GM23338 (cell line): ENCODE measurements around the gene EDN2. TPM values are rescaled to one million over a fixed set of nuclear protein-coding genes. Genes with fewer than 3 reads are reported as not detected.
A peak's percentile ranks its signal among the peaks of the same experiment; 100 is the strongest.

ENCODE experiments used
- ATAC-seq: fragments of 200-7000 bp; cut with Tn5 transposase; 3 replicates; pipeline ENCODE4 v1.9.1; 2020
- DNase-seq: peaks from one replicate; pipeline ENCODE4 v3.0.0-alpha.2; 2015; ENCODE audit warnings: low spot score
- H2AFZ ChIP-seq: fragments of 200-600 bp; sonication (generic); 2 replicates; pipeline ENCODE4 v1.8.0; 2016; ENCODE audit warnings: antibody characterized with exemption, mild to moderate bottlenecking, moderate library complexity
- H3F3A ChIP-seq: fragments of 200-600 bp; sonication (generic); replicated peaks from 2 replicates; pipeline ENCODE4 v1.8.0; 2017; ENCODE audit warnings: antibody characterized with exemption, mixed run types, low read depth
- H3K27ac ChIP-seq: fragments of 200-600 bp; sonication (generic); 2 replicates; pipeline ENCODE4 v1.6.1; 2016; ENCODE audit warnings: low read depth
- H3K27me3 ChIP-seq: fragments of 200-600 bp; sonication (generic); 2 replicates; pipeline ENCODE4 v1.8.0; 2016; ENCODE audit warnings: mild to moderate bottlenecking, mixed run types, moderate library complexity; ENCODE audit not compliant: insufficient read depth
- H3K36me3 ChIP-seq: fragments of 200-600 bp; sonication (generic); 2 replicates; pipeline ENCODE4 v1.8.0; 2016; ENCODE audit warnings: mild to moderate bottlenecking; ENCODE audit not compliant: insufficient read depth
- H3K4me1 ChIP-seq: fragments of 200-600 bp; sonication (generic); 2 replicates; pipeline ENCODE4 v1.8.0; 2016; ENCODE audit warnings: mild to moderate bottlenecking, moderate library complexity; ENCODE audit not compliant: insufficient read depth
- H3K4me2 ChIP-seq: fragments of 200-600 bp; sonication (generic); 2 replicates; pipeline ENCODE4 v1.7.1; 2017; ENCODE audit warnings: mixed run types
- H3K4me3 ChIP-seq: fragments of 200-600 bp; sonication (generic); 2 replicates; pipeline ENCODE4 v1.6.1; 2016; ENCODE audit warnings: mixed run types
- H3K79me2 ChIP-seq: fragments of 200-600 bp; sonication (generic); replicated peaks from 2 replicates; pipeline ENCODE4 v1.8.0; 2017; ENCODE audit warnings: mild to moderate bottlenecking; ENCODE audit not compliant: insufficient read depth
- H3K9me2 ChIP-seq: fragments of 200-600 bp; sonication (generic); 2 replicates; pipeline ENCODE4 v1.8.0; 2017; ENCODE audit not compliant: insufficient read depth
- H4K20me1 ChIP-seq: fragments of 200-600 bp; sonication (generic); replicated peaks from 2 replicates; pipeline ENCODE4 v1.8.0; 2017; ENCODE audit warnings: mild to moderate bottlenecking; ENCODE audit not compliant: insufficient read depth
- H3K27ac Mint-ChIP-seq: 2 replicates; pipeline ENCODE4 v1.8.0; 2020; ENCODE audit warnings: inconsistent platforms, mild to moderate bottlenecking, moderate library complexity, mixed read lengths
- H3K27me3 Mint-ChIP-seq: 3 replicates; pipeline ENCODE4 v1.8.0; 2022; ENCODE audit warnings: low read depth, mild to moderate bottlenecking, moderate library complexity, mixed read lengths, inconsistent platforms; ENCODE audit not compliant: insufficient read depth, poor library complexity
- H3K36me3 Mint-ChIP-seq: 3 replicates; pipeline ENCODE4 v1.8.0; 2021; ENCODE audit warnings: low read depth, mild to moderate bottlenecking, inconsistent platforms, moderate library complexity, mixed read lengths
- H3K4me1 Mint-ChIP-seq: 3 replicates; pipeline ENCODE4 v1.8.0; 2020; ENCODE audit warnings: mild to moderate bottlenecking, inconsistent platforms, mixed read lengths
- H3K4me3 Mint-ChIP-seq: 3 replicates; pipeline ENCODE4 v1.8.0; 2021; ENCODE audit warnings: moderate library complexity, mild to moderate bottlenecking, inconsistent platforms, mixed read lengths
- H3K9me3 Mint-ChIP-seq: 3 replicates; pipeline ENCODE4 v1.8.0; 2020; ENCODE audit warnings: moderate library complexity, mild to moderate bottlenecking, inconsistent platforms, mixed read lengths
- EZH2phosphoT487 ChIP-seq: fragments of 200-600 bp; sonication (generic); IDR thresholded peaks from one replicate; pipeline ENCODE4 v1.8.1; 2018; ENCODE audit warnings: antibody characterized with exemption; ENCODE audit not compliant: unreplicated experiment
- JUNB ChIP-seq: IDR thresholded peaks from one replicate; pipeline ENCODE4 v1.6.1; 2016; ENCODE audit warnings: antibody characterized with exemption; ENCODE audit not compliant: unreplicated experiment
- NANOG ChIP-seq: IDR thresholded peaks from 2 replicates; pipeline ENCODE4 v1.6.1; 2016; ENCODE audit warnings: antibody characterized with exemption, borderline replicate concordance
- STAT1 ChIP-seq: IDR thresholded peaks from one replicate; pipeline ENCODE4 v1.6.1; 2016; ENCODE audit warnings: antibody characterized with exemption; ENCODE audit not compliant: unreplicated experiment
- ZNF114 ChIP-seq: fragments of 250-450 bp; sonication (Bioruptor Pico); IDR thresholded peaks from 2 replicates; pipeline ENCODE4 v1.5.0; 2020; ENCODE audit warnings: mild to moderate bottlenecking, moderate library complexity
- ZNF331 ChIP-seq: fragments of 250-450 bp; sonication (Bioruptor Pico); IDR thresholded peaks from 2 replicates; pipeline ENCODE4 v1.5.0; 2020; ENCODE audit warnings: low read depth, mild to moderate bottlenecking, moderate library complexity
- polyA plus RNA-seq: library from polyadenylated mRNA; unstranded; fragments of >200 nt; fragmentation: Nextera tagmentation; extraction: Ambion mirVana; gene quantifications from 2 replicates; pipeline ENCODE4 v1.2.1, GENCODE V29; 2016
- total RNA-seq: library from RNA; depleted of rRNA; stranded (reverse); fragments of >200 nt; shearing (Covaris generic); gene quantifications from 2 replicates; pipeline ENCODE4 v1.2.3, GENCODE V29; 2014
- TF ChIP-seq, protein P1 (sequence below): IDR thresholded peaks from one replicate; pipeline ENCODE4 v1.6.1; 2018; ENCODE audit warnings: antibody characterized with exemption; ENCODE audit not compliant: unreplicated experiment

EDN2 gene
- total and polyA plus RNA-seq, 2 experiments from 2014 or later: not detected

DNA sequence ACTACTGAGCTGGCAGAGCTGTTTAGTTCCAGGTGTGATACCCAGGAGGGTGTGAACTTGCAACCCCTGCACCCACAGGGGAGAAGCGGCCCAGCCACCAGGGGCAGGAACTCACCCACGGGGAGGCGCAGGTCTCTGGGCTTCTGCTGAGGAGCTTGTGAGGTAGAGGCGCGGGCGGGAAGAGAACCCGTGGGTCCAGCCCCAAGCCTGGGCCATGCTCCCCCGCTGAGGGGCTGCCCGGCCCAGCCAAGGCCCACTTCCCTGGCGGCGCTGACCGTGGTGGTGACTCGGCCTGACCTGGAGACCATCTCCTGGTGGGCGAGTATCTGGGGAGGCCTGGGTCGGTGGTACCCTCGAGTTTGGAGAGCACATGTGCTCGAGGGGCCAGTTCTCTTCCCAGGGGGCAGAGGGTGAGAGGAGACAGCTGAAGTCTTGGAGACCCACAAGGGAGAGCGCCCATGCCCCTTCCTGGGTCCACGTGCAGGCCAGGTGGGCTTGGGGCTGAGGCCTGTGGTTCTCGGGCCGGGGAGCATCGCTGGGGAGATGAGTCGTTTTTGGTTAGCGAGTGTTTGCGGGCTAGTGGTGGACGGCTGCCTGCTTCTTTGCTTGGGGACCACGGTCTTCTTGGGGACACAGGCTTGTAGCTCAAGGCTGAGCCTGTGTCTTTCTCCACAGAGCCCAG is 28.4 kb upstream of the EDN2 start:
- Histone ChIP-seq H4K20me1 (no peaks in the 10 kb centered on the region), H3K4me2 (no peak overlapping the region), H3K4me3 (no peak overlapping the region), H3K36me3 (no peaks in the 10 kb centered on the region), H3K27ac (no peak overlapping the region), H3K27me3 (peaks cover 7% of the 10 kb centered on the region), H3K79me2 (no peaks in the 10 kb centered on the region), H2AFZ (no peak overlapping the region), H3K4me1 (peaks cover 8% of the 10 kb centered on the region; the same call in 1 of the 2 replicates), H3F3A (no peaks in the 10 kb centered on the region), H3K9me2 (no peaks in the 10 kb centered on the region; the same call in 1 of the 2 replicates)
- Mint-ChIP-seq H3K27ac (no peak overlapping the region), H3K27me3 (peaks cover 7% of the 10 kb centered on the region), H3K36me3 (no peaks in the 10 kb centered on the region; the same call in 2 of the 3 replicates), H3K9me3 (no peaks in the 10 kb centered on the region; the same call in 2 of the 3 replicates), H3K4me3 (no peak overlapping the region), H3K4me1 (peaks cover 10% of the 10 kb centered on the region)
- no peak for DNase-seq
- TF ChIP-seq, protein P1, sequence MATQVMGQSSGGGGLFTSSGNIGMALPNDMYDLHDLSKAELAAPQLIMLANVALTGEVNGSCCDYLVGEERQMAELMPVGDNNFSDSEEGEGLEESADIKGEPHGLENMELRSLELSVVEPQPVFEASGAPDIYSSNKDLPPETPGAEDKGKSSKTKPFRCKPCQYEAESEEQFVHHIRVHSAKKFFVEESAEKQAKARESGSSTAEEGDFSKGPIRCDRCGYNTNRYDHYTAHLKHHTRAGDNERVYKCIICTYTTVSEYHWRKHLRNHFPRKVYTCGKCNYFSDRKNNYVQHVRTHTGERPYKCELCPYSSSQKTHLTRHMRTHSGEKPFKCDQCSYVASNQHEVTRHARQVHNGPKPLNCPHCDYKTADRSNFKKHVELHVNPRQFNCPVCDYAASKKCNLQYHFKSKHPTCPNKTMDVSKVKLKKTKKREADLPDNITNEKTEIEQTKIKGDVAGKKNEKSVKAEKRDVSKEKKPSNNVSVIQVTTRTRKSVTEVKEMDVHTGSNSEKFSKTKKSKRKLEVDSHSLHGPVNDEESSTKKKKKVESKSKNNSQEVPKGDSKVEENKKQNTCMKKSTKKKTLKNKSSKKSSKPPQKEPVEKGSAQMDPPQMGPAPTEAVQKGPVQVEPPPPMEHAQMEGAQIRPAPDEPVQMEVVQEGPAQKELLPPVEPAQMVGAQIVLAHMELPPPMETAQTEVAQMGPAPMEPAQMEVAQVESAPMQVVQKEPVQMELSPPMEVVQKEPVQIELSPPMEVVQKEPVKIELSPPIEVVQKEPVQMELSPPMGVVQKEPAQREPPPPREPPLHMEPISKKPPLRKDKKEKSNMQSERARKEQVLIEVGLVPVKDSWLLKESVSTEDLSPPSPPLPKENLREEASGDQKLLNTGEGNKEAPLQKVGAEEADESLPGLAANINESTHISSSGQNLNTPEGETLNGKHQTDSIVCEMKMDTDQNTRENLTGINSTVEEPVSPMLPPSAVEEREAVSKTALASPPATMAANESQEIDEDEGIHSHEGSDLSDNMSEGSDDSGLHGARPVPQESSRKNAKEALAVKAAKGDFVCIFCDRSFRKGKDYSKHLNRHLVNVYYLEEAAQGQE: peak; percentile 31
- no peak for TF ChIP-seq EZH2phosphoT487
- ATAC-seq: no peak

DNA sequence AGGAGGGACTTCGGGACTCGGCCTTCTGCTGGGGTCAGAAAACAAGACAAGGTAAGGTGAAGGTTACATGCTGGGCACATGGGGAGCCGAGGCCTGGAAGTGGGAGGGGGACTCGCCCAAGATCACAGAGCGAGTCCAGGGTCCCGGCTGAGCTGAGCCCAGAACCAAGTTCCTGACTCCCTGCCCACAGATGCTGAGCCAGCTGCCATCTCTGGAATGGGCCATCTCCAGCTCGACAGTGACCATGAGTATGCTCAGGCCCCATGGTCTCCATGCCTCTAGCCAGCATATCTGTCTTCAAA is 26.7 kb upstream of the EDN2 start:
- Histone ChIP-seq H3K27me3 (no peaks in the 10 kb centered on the region), H4K20me1 (no peaks in the 10 kb centered on the region), H3K4me1 (peaks cover 8% of the 10 kb centered on the region; the same call in 1 of the 2 replicates), H3K4me3 (no peak overlapping the region), H3K27ac (no peak overlapping the region), H2AFZ (no peak overlapping the region), H3K9me2 (no peaks in the 10 kb centered on the region; the same call in 1 of the 2 replicates), H3F3A (no peaks in the 10 kb centered on the region), H3K4me2 (no peak overlapping the region), H3K79me2 (no peaks in the 10 kb centered on the region), H3K36me3 (no peaks in the 10 kb centered on the region)
- ATAC-seq: no peak
- H3K4me3 Mint-ChIP-seq: no peak overlapping the region
- H3K36me3 Mint-ChIP-seq: no peaks in the 10 kb centered on the region; the same call in 2 of the 3 replicates
- DNase-seq: no peak
- H3K27me3 Mint-ChIP-seq: peaks cover 7% of the 10 kb centered on the region
- H3K27ac Mint-ChIP-seq: no peak overlapping the region
- no peaks in the 10 kb centered on the region; the same call in 2 of the 3 replicates for H3K9me3 Mint-ChIP-seq
- peaks cover 15% of the 10 kb centered on the region for H3K4me1 Mint-ChIP-seq
- TF ChIP-seq STAT1 (no peak), ZNF114 (CRISPR knock-in tag) (no peak), JUNB (no peak), NANOG (no peak), EZH2phosphoT487 (no peak), ZNF331 (CRISPR knock-in tag) (no peak)
- TF ChIP-seq, protein P1: no peak
